HEK293 (cell line): ENCODE results near the gene RAB7A.

Experiments
- ZNF394 ChIP-seq: fragments of 450-650 bp; formaldehyde crosslinking; IDR thresholded peaks from 2 replicates; pipeline ENCODE4 v1.5.1; 2016; ENCODE audit warnings: missing biosample characterization, missing genetic modification characterization, mild to moderate bottlenecking, moderate library complexity, borderline replicate concordance
- TF ChIP-seq, protein P1 (sequence below): fragments of 450-650 bp; IDR thresholded peaks from 2 replicates; pipeline ENCODE4 v1.5.1; 2018; ENCODE audit warnings: missing biosample characterization, missing genetic modification characterization
- TF ChIP-seq, protein P2 (sequence below): fragments of 450-650 bp; formaldehyde crosslinking; IDR thresholded peaks from 2 replicates; pipeline ENCODE4 v1.5.1; 2016; ENCODE audit warnings: missing biosample characterization, missing genetic modification characterization

DNA sequence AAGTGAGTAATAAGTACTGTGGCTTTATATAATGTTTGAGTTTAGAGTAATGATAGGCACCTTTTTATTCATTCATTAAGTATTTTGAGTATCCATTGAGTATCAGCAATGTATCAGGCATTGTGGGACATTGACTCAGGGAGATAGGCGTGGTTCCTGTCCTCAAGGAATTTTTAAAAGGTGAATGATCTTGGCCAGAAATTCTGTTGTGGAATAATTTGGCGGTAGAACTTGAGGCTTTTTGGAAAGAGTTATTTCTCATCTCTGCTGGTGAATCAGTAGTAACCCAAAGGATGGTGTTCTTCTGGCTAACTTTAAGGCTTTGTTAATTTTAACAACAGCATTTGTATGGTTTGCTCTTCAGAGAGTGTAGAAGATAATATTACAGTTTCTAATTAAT lies 2.0 kb downstream of the RAB7A start:
- TF ChIP-seq, protein P1, sequence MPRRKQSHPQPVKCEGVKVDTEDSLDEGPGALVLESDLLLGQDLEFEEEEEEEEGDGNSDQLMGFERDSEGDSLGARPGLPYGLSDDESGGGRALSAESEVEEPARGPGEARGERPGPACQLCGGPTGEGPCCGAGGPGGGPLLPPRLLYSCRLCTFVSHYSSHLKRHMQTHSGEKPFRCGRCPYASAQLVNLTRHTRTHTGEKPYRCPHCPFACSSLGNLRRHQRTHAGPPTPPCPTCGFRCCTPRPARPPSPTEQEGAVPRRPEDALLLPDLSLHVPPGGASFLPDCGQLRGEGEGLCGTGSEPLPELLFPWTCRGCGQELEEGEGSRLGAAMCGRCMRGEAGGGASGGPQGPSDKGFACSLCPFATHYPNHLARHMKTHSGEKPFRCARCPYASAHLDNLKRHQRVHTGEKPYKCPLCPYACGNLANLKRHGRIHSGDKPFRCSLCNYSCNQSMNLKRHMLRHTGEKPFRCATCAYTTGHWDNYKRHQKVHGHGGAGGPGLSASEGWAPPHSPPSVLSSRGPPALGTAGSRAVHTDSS, result no peak
- TF ChIP-seq ZNF394 (tag by site-specific recombination), result no peak
- TF ChIP-seq, protein P2, sequence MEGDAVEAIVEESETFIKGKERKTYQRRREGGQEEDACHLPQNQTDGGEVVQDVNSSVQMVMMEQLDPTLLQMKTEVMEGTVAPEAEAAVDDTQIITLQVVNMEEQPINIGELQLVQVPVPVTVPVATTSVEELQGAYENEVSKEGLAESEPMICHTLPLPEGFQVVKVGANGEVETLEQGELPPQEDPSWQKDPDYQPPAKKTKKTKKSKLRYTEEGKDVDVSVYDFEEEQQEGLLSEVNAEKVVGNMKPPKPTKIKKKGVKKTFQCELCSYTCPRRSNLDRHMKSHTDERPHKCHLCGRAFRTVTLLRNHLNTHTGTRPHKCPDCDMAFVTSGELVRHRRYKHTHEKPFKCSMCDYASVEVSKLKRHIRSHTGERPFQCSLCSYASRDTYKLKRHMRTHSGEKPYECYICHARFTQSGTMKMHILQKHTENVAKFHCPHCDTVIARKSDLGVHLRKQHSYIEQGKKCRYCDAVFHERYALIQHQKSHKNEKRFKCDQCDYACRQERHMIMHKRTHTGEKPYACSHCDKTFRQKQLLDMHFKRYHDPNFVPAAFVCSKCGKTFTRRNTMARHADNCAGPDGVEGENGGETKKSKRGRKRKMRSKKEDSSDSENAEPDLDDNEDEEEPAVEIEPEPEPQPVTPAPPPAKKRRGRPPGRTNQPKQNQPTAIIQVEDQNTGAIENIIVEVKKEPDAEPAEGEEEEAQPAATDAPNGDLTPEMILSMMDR (tag by site-specific recombination), result no peak
